ENCODE data around the gene PTPN11. TPM values are rescaled to one million over a fixed set of nuclear protein-coding genes. Genes with fewer than 3 reads are reported as not detected.
"Not testable (repeated sequence)": the region's sequence is repeated elsewhere in the genome, so short reads cannot be mapped to it uniquely, and the experiment has no call there.

The PTPN11 gene
- total and polyA plus RNA-seq, 2 experiments from 2014 or later, result 40.9 to 55.8 TPM

DNA sequence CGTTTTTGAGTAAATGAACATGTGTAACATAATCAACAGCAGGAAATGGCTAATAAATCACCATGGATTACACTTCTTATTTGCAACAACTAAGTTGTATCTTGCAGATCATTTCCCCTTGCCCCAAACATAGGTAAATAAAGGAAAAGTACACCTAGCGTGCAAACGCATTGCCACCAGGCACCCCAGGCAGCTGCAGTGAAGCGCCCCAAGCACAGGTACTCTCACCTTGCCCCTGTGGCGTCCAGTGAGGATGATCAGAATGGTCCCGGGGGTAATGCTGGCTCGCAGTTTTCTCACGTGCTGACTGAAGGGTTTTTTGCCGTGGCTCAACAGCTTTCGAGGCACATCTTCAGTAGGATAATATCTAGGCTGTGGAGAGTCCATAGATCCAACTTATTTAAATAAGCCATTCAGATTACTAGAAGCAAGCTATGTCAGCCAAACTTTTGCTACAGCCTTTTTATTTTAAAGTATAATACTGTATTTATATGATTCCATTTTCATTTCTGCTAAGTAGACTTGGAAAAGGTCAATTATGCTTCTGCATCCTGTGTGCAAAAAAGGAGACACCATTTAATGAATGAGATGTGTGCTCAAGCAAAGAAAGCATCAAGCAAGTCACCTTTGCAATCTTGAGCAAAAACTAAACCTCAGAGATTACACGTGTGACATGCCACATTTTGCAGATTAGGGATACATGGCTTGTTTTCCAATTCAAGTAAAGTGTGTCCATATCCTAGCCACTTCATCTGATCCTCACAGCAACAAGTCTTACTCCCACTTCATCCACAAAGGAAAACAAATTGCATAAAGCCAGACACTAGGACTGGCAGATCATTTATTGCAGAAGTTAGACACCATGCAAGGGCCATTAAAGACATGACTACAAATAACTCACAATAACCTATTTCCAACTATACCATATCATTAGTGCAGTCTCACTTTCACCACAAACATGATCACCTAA is 11.9 kb upstream of the PTPN11 start:
- DNase-seq (ENCODE audit: low read depth in 1 of 2, low spot score in 1 of 2), result no peak
- Histone ChIP-seq H3K27me3 (no peaks in the 10 kb centered on the region), H3K4me1 (ENCODE audit: low read depth) (peaks cover 9% of the 10 kb centered on the region), H3K4me3 (no peak overlapping the region), H3K36me3 (peaks cover 39% of the 10 kb centered on the region), H3K27ac (peak overlapping the region; percentile 55), H3K9me3 (ENCODE audit: low read depth) (no peaks in the 10 kb centered on the region)
- TF ChIP-seq, protein P1, sequence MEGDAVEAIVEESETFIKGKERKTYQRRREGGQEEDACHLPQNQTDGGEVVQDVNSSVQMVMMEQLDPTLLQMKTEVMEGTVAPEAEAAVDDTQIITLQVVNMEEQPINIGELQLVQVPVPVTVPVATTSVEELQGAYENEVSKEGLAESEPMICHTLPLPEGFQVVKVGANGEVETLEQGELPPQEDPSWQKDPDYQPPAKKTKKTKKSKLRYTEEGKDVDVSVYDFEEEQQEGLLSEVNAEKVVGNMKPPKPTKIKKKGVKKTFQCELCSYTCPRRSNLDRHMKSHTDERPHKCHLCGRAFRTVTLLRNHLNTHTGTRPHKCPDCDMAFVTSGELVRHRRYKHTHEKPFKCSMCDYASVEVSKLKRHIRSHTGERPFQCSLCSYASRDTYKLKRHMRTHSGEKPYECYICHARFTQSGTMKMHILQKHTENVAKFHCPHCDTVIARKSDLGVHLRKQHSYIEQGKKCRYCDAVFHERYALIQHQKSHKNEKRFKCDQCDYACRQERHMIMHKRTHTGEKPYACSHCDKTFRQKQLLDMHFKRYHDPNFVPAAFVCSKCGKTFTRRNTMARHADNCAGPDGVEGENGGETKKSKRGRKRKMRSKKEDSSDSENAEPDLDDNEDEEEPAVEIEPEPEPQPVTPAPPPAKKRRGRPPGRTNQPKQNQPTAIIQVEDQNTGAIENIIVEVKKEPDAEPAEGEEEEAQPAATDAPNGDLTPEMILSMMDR (IDR thresholded peaks at IDR 0.05; ENCODE audit: low read depth, low read length), result no peak

- H3K27me3 ChIP-seq; DNase-seq (ENCODE audit: low read depth in 1 of 2, low spot score in 1 of 2); H3K4me1 ChIP-seq (ENCODE audit: low read depth); H3K9me3 ChIP-seq (ENCODE audit: low read depth): not testable (repeated sequence)
- Histone ChIP-seq H3K27ac (peak overlapping the region; percentile 55), H3K36me3 (peaks cover 39% of the 10 kb centered on the region), H3K4me3 (peak overlapping the region; percentile 51)
These were observed 11.1 kb upstream of the PTPN11 start for GRCh38 chr12:112407683-112408082.

DNA sequence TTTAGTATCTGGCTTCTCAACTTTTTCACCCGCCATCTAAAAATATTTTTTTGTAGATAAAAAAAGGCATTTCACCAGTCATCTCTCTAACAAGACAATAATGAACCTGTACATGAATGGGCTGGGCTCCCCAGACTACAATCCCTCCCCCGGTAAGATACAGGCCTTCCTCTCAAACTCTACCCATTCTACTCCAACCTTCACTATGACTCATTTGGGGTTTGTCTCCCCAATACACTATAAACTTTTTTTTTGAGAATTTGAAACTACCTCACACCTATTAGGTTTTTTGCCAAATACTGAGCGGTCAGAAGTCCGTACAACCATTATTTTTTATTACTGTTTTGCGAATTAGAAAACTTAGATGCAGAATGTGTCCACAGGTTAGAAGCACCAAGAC is 10.1 kb upstream of the PTPN11 start:
- Histone ChIP-seq H3K36me3 (peaks cover 39% of the 10 kb centered on the region), H3K9me3 (ENCODE audit: low read depth) (no peaks in the 10 kb centered on the region), H3K4me1 (ENCODE audit: low read depth) (peaks cover 9% of the 10 kb centered on the region), H3K27ac (peak overlapping the region; percentile 94), H3K27me3 (no peaks in the 10 kb centered on the region), H3K4me3 (peak overlapping the region; percentile 51)
- TF ChIP-seq, protein P1 (IDR thresholded peaks at IDR 0.05; ENCODE audit: low read depth, low read length), result no peak
- DNase-seq (ENCODE audit: low read depth in 1 of 2, low spot score in 1 of 2), result no peak

- Histone ChIP-seq H3K27ac (peak within 1 kb of the TSS; percentile 94), H3K36me3 (peaks cover 36% of the 10 kb centered on the region), H3K9me3 (ENCODE audit: low read depth) (no peaks in the 10 kb centered on the region), H3K4me3 (peak within 1 kb of the TSS; percentile 51), H3K27me3 (no peaks in the 10 kb centered on the region), H3K4me1 (ENCODE audit: low read depth) (peaks cover 9% of the 10 kb centered on the region)
- peak; percentile 93 to 96 for DNase-seq (ENCODE audit: low read depth in 1 of 2, low spot score in 1 of 2)
- TF ChIP-seq, protein P1 (IDR thresholded peaks at IDR 0.05; ENCODE audit: low read depth, low read length), result no peak
These were observed 9.5 kb upstream of the PTPN11 start, which contains the start of gene RPL6 for GRCh38 chr12:112409064-112409905. RPL6 (minus strand) TSS chr12:112409605; CDS start chr12:112408656, 949 bp downstream.

- DNase-seq (ENCODE audit: low read depth in 1 of 2, low spot score in 1 of 2), result no peak
- Histone ChIP-seq H3K4me1 (ENCODE audit: low read depth) (peaks cover 9% of the 10 kb centered on the region), H3K9me3 (ENCODE audit: low read depth) (no peaks in the 10 kb centered on the region), H3K27ac (no peak overlapping the region), H3K36me3 (peaks cover 32% of the 10 kb centered on the region), H3K4me3 (no peak overlapping the region), H3K27me3 (no peaks in the 10 kb centered on the region)
- TF ChIP-seq, protein P1 (IDR thresholded peaks at IDR 0.05; ENCODE audit: low read depth, low read length), result no peak
These were observed 8.9 kb upstream of the PTPN11 start for GRCh38 chr12:112409906-112410244.
